ENCODE measurements around the gene ZNF511.

GRCh38 chr10:133271521-133272300 is 37.0 kb upstream of the ZNF511 start:
- TF ChIP-seq CTCF (IDR thresholded peaks at IDR 0.05; ENCODE audit: insufficient read depth, low read length, poor library complexity, severe bottlenecking): no peak
- TF ChIP-seq EZH2phosphoT487 (conservative IDR thresholded peaks at IDR 0.05; ENCODE audit: low read length): no peak

Data from SU-DHL-6 (cell line).